Muscle of back (tissue), 11 donors: ENCODE results near the gene HGFAC. TPM values are rescaled to one million over a fixed set of nuclear protein-coding genes. Genes with fewer than 3 reads are reported as not detected.
A peak's percentile ranks its signal among the peaks of the same experiment; 100 is the strongest.
"Not testable (repeated sequence)": the region's sequence is repeated elsewhere in the genome, so short reads cannot be mapped to it uniquely, and the experiment has no call there.

Experiments
- DNase-seq, 3 donors: peaks; one replicate each; pipeline versions ENCODE4 v3.0.0 to v3.0.0-alpha.2; 2013
- polyA plus RNA-seq, 10 donors: library from polyadenylated mRNA; unstranded; fragments of 120-200 nt; gene quantifications; one replicate each; pipeline ENCODE4 v1.2.1, GENCODE V29; 2013; ENCODE audit not compliant: insufficient read length in 10 of 10

The HGFAC gene
- polyA plus RNA-seq, 10 donors: 0.56 to 1.8 (median 1.1) TPM

DNA sequence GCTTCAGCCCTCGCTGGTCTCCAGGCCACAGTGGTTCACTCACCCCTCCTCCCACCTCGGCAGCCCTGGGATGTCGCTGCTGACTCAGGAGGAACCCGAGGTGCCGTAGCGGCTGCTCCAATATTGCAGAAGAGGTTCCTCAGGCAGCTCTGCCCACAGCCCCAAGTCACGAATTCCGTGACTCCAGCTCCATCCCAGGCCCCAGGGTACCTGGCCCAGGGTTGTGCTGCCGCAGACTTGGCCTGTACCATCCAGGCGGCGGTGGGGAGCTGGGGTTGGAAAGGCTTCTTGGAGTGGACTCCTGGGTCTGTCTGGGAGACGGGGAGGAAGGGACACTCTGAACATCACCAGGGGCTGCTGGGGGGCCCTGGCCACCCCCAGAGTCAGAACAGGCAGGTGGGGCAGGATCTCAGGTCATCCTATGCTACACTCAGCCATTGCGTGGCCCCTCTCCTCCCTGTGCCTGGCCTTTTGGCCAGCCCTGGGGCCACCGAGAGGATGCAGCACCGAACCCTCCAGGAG is 728 bp upstream of the HGFAC start:
- peak in 1 of 3 donors; percentile 30 for DNase-seq

DNA sequence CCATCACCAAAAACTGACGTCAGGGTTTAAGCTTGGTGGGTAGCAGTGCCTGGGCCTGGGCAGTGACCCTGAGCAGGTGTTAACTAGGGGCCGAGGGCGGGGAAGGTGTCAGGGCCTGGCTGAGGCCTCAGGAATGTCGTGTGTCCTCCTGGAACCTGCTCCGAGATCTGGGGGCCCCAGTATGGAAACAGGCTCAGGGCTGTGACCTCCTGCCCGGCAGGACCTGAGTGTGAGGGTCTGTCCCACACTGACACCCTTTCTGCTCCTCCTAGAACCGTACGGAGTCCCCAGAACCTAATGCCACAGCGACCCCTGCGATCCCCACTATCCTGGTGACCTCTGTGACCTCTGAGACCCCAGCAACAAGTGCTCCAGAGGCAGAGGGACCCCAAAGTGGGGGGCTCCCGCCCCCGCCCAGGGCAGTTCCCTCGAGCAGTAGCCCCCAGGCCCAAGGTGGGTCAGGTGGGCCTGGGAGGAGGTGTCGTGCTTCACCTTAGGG is 741 bp downstream of the HGFAC start:
- DNase-seq: no peak

- peak in 1 of 3 donors; percentile 58 for DNase-seq
Observed at GRCh38 chr4:3442959-3443749, 1.4 kb downstream of the HGFAC start.

GRCh38 chr4:3443750-3444309 is 2.1 kb downstream of the HGFAC start:
- no peak for DNase-seq

GRCh38 chr4:3444351-3445110 is 2.8 kb downstream of the HGFAC start:
- no peak for DNase-seq

DNA sequence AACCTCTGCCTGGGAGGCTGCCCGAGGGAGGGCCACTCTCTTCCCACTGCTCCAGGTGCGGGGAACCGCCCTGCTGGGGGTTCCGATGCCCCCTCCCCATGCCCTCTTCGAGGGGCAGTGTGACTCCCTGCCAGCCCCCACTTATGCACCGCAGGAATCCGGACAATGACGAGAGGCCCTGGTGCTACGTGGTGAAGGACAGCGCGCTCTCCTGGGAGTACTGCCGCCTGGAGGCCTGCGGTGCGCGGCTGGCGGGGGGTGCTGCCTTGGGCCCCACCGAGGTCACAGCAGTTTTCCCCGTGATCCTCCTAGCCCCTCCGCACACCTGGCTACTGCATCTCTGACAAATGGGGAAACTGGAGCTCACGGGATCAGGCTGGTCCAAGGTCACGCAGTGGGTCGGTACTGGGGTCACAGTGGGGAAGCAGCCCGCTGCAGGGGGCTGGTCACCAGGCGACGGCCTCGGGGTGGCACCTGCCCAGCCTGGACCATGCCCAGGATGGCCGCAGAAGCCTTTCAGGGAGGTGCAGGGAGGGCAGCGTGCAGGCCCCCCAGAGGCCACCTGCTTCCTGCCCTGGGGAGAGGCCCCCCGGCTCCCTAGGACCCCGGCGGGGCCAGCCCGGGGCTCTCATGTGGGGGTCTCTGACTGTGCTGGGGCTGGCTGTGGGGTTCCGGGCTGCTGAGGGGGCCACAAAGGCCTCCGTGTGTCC is 3.5 kb downstream of the HGFAC start:
- no peak for DNase-seq

GRCh38 chr4:3445829-3446545 is 4.2 kb downstream of the HGFAC start:
- no peak for DNase-seq

DNA sequence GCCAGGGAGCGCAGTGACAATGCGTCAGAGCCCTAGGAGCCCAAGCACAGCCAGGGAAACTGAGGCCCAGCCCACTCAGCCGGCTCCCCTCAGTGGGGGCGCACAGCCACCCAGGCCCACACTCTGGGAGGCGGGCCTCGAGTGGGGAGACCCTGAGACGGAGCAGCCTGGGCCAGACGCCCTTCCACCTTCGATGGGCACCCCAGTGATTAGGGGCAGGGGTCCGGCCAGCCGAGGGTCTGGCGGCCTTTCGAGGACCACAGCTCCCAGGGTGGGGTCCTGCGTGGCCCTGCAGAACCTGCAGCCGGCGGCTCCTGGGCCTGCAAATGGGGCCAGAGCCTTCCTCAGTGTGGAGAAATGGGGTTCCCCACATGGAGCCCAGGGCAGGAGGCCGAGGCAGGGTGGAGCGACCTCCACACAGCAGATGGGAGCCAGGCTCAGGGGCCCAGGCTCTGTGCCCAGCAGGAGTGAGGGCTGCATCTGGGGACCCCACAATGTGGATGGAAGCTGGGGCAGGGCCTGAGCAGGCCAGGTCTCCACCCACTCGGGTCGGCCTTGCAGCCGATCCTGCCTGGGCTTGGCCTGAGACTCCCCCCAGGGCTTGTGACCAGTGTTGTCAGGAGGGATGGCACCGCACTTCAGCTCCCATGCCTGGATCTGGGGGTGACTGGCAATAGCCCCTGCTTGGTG is 5.0 kb downstream of the HGFAC start:
- DNase-seq: no peak

GRCh38 chr4:3447431-3448395 is 5.9 kb downstream of the HGFAC start:
- no peak for DNase-seq

GRCh38 chr4:3449047-3449573 is 7.3 kb downstream of the HGFAC start:
- no peak for DNase-seq

DNA sequence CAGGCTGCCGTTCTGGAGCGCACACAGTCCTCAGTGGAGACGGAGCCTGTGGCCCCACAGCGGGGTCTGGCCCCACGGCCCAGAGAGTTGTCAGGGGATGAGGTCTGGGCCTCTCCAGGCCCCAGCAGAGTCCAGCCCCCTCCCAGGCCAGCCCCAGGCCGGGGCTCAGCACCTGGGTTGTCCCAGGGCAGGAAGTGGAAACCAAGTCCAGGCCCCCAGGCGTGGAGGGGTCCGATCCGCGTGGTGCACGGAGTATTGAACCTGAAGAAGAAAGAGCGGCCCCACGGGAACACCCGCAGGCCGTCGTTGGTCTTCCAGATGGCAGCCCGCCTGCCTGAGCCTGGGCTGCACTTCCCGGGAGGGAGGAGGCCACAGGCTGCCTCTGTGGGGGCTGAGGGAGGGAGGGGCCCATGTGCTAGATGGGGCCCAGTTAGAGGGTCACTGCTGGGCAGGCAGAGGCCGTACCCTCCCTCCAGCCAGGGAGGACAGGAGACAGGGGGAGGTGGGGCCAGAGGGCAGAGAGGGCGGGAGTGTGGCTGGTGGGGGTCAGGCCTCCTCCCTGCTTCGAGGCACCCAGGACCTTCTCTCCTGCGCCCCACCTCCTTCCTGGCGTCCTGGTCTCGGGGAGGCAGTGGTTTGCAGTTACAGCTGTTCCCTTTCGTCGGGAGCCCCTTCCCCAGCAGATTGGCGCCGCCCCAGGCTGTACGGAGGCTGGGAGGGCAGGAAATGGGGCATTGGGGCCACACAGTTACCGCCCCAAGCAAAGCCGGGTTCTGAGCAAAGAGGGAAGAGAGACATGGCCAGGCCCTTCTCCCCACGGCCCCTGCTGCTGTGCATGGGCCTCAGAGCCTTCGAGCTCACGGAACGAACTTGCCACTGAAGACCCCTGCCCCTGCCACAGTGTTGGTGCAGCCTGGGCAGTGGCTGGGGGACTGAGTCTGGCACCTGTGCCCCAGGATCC is 8.1 kb downstream of the HGFAC start:
- peak in 1 of 3 donors; percentile 64 for DNase-seq

DNA sequence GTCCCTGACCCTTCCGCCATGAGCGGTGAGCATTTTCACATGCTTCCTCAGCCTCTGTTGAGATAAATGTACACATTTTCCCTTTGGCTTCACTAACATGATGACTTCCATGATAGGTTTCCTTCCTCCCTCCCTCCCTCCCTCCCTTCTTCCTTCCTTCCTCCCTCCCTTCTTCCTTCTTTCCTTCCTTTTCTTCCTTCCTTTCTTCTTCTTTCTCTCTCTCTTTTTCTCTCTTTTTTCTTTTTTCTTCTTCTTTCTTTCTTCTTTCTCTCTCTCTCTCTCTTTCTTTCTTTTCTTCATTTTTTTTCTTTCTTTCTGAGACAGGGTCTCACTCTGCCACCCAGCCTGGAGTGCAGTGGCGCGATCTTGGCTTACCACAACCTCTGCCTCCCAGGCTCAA is 8.9 kb downstream of the HGFAC start:
- DNase-seq: no peak

DNA sequence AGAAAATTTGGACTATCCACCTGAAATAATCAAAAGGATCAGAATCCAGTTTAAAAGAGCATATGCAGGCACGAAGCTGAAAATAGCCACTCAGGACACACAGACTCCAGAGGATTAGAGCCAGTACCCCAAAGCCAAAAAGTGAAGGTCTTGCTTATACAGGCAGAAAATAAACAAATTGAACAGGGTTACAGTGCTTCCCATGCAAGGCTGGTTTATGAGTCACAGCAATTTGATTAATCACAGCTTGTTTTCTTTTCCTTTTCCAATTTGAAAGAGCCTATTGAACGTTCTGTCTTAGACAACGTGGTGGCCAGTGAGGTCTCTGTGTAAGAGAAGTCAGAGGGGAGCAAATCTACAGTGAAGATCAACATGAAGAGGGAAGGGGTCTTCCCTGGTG is 10.2 kb downstream of the HGFAC start:
- no peak for DNase-seq

DNA sequence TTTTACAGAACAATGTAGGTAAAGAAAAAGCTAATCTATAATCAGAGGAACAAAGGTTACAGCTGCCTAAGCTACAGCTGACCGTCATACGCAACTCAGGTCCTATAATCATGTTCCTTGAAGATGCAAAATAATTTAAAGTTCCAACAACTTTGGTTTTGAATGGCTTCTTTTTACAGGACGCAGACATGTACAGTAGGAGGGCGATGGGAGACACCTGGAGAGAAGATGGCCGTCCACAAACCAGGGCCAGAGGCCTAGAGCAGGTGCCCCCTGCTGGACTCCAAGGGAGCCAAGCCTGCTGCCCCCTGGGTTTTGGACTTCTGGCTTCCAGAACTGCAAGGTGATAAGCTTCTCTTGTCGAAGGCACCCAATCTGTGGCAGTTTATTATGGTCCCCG is 10.6 kb downstream of the HGFAC start:
- DNase-seq: no peak

DNA sequence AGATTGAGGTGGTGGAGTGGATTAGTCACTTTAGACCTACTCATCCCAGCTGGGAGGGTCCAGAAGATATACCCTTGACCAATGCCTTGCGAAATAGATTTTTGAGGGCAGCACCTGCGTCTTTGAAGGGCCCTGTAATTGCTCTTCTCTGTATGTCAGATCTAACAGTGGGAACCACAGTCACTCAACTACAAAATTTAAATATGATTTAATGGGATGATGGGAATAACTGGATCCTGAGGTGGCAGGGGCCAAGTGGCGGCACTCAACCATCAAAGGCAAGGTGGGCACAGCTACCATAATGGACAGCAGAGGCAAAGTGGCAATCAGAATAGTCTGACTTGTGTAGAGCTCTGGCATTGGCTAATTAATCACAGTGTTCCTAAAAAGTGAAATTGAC is 13.8 kb downstream of the HGFAC start:
- DNase-seq: not testable (repeated sequence)

DNA sequence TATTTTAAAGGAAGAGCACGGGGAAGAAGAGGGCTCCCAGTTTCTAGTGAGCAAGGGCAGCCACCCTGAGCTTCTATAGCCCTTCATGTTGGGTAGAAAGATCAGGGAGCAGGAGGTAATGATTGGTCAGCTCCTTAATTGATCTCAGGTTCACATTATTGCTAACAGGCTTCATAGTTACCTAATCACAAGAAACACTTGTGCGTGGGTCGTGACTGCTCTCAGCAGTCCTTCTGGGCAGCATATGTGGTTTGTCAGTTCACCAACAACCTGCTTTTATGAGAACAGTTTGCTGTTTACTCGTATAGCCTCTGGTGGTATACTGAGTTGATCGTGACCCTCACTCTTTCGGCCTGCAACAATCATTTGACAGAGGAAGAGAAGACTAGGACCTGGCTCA is 16.6 kb downstream of the HGFAC start:
- DNase-seq: no peak

- DNase-seq: not testable (repeated sequence)
Observed at GRCh38 chr4:3459156-3459555, 17.4 kb downstream of the HGFAC start.

GRCh38 chr4:3460926-3461325 is 19.2 kb downstream of the HGFAC start:
- no peak for DNase-seq
